Measurements from ENCODE around the gene CIAPIN1.
"Not testable (repeated sequence)": the region's sequence is repeated elsewhere in the genome, so short reads cannot be mapped to it uniquely, and the experiment has no call there.

The CIAPIN1 gene

DNA sequence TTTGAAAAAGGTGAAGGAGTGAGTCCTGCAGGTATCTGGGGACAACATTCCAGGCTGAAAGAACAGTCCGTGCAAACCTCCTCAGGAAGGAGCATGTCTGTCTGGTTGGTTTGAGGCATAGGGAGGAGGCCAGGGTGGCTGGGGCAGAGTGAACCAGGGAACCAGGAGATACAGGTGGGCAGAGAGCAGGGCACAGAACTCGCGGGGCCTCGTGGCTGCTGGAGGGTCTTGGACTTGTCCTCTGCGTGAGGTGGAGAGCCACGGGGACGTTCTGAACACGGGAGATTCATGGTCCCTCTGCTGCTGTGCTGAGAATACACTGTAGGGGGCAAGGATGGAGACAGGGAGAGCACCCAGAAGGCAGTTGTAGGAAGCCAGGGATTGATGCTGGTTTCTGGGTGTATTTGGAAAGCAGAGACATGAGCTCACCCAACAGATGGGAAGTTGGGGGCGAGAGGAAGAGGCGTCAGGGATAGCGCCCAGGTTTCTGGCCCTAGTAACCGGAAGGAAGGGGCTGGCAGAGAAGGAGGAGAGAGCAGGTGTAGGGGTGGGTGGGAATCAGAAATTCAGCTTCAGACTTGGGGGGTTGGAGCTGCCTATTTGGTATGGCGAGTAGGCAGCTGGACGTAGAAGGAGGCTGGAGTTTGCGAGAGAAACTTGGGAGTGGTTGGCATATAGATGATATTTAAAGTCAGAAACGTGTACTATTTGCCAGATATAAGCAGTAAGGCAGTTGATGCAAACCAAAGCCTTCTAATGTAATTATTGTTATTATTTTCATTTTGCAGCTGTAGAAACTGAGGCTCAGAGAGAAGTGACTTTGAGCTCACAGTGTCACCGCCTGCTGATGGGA is 43.0 kb downstream of the CIAPIN1 start, which contains the start of gene CCL17:
Gene CCL17, plus strand, starts transcription at position 803 of the 853 bp plus-strand sequence. CDS start 9,166 bp downstream, outside the sequence.
- no peak for DNase-seq

GRCh38 chr16:57401943-57402640 is 45.1 kb downstream of the CIAPIN1 start:
- no peak for DNase-seq

- not testable (repeated sequence) for DNase-seq
Observed at GRCh38 chr16:57397493-57397892, 49.7 kb downstream of the CIAPIN1 start.

DNA sequence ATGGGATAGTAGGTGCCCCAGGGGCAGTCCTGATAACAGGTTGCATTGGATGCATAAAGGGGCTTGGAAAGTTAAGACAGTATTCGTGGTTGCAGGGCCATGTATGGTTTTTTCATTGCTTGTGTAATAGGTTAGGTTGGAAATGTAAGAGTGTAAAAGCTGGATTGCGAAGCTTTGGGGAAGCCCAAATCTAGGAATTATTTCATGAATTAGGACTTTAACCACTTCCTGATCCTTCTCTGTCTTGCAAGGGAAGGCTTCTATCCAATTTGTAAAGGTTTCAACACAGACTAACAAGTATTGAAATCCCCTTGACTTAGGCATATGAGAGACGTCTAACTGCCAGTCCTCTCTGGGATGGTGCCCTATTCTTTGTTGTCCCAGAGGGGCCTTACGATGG is 50.4 kb downstream of the CIAPIN1 start:
- no peak for DNase-seq

GRCh38 chr16:57395026-57395425 is 52.2 kb downstream of the CIAPIN1 start:
- DNase-seq = no peak

DNA sequence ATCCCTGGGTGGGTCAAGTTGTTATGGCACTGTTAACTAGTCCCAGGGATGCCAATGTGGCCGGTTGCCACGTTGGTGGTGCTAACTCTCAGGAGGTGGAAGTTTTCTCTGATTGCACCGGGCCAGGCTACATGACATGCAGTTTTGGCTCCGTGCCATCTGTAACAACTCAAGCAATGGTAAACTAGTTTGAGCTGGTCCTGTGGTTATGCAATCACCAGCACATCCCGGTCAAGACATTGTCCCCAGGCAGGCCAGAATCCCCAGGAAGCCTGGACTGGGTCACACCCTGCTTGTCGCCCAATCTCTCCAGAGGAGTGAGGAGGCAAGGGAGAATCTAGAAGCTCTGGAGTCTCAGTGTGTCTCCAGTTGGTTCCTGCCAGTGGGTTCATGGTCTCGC is 52.7 kb downstream of the CIAPIN1 start:
- DNase-seq = no peak

DNA sequence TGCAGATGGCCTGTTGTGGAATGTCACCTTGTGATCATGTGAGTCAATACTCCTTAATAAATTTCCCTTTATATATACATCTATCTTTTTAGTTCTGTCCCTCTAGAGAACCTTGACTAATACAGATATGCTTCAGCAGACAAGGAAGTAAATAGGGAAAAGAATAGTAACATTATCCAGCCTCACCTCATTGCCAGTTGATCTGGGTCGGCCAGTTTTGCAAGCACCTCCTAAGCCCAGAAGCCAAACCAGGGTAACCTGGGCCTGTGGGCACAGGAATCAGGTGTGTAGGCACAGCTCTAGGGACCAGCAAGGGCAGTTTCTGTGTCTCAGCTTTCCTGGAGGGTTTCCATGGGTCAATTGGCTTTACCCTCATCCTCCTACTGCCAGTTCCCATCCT is 54.5 kb downstream of the CIAPIN1 start:
- DNase-seq = no peak

- DNase-seq = no peak
Observed at GRCh38 chr16:57391708-57392107, 55.5 kb downstream of the CIAPIN1 start.

GRCh38 chr16:57391300-57391699 is 55.9 kb downstream of the CIAPIN1 start:
- no peak for DNase-seq

DNA sequence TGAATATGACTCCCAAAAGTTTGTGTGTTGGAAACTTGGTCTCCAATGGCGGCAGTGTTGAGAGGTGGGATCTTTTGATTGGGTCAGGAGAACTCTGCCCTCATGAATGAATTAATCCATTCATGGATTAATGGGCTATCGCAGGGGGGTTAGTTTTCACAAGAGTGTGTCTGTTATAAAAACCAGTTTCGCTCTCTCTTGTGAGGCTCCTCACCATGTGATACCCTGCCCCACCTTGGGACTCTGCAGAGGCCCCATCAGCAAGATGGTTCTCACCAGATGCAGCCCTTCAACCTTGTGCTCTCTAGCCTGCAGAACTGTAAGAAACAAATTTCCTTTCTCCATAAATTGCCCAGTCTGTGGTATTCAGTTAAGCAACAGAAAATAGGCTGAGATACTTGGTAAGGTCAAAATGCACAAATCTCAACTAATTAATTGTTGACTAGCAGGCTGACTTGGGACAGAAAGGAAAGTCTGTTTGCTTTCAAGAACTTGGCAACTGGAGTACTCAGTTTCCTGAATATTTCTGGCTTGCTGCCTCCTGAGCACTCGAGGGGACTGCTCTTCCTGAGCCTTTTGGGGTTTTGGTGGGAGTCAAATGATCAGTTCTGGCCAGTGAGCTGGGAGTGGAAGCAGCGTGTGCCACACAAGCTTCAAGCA is 56.4 kb downstream of the CIAPIN1 start:
- DNase-seq = no peak

- no peak for DNase-seq
Observed at GRCh38 chr16:57389087-57389468, 58.1 kb downstream of the CIAPIN1 start.

- DNase-seq = no peak
Observed at GRCh38 chr16:57388359-57389086, 58.7 kb downstream of the CIAPIN1 start.

- no peak for DNase-seq
Observed at GRCh38 chr16:57387598-57388354, 59.4 kb downstream of the CIAPIN1 start.

- no peak for DNase-seq
Observed at GRCh38 chr16:57386381-57386951, 60.7 kb downstream of the CIAPIN1 start.

GRCh38 chr16:57385083-57385482 is 62.1 kb downstream of the CIAPIN1 start:
- no peak for DNase-seq

- no peak for DNase-seq
Observed at GRCh38 chr16:57384248-57385070, 62.7 kb downstream of the CIAPIN1 start.

DNA sequence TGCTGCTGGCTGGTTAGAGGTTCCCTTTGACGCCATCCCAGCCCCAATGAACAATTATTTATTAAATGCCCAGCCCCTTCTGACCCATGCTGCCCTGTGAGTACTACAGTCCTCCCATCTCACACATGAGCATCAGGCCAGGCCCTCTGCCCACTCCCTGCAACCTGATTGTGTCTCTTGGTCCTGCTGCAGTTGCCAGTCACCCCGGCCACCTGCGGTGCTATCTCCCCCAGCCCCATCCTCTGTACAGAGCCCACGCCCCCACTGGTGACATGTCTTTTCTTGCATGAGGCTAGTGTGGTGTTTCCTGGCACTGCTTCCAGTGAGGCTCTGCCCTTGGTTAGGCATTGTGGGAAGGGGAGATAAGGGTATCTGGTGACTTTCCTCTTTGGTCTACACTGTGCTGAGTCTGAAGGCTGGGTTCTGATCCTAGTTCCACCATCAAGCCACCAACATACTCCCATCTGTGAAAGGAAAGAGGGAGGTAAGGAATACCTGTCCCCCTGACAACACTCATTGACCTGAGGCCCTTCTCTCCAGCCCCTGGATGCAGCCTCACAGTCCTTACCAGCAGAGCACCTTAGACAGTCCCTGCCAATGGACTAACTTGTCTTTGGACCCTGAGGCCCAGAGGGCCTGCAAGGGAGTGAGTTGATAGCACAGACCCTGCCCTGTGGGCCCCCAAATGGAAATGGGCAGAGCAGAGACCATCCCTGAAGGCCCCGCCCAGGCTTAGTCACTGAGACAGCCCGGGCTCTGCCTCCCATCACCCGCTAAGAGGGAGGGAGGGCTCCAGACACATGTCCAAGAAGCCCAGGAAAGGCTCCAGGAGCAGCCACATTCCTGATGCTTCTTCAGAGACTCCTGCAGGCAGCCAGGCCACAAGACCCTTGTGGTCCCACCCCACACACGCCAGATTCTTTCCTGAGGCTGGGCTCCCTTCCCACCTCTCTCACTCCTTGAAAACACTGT is 63.6 kb downstream of the CIAPIN1 start:
- DNase-seq = no peak

DNA sequence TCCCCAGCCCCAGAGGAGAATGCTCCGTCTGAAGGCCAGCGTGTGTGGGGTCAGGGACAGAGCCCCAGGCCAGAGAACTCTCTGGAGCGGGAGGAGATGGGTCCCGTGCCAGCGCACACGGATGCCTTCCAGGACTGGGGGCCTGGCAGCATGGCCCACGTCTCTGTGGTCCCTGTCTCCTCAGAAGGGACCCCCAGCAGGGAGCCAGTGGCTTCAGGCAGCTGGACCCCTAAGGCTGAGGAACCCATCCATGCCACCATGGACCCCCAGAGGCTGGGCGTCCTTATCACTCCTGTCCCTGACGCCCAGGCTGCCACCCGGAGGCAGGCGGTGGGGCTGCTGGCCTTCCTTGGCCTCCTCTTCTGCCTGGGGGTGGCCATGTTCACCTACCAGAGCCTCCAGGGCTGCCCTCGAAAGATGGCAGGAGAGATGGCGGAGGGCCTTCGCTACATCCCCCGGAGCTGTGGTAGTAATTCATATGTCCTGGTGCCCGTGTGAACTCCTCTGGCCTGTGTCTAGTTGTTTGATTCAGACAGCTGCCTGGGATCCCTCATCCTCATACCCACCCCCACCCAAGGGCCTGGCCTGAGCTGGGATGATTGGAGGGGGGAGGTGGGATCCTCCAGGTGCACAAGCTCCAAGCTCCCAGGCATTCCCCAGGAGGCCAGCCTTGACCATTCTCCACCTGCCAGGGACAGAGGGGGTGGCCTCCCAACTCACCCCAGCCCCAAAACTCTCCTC is 64.5 kb downstream of the CIAPIN1 start:
- no peak for DNase-seq
